ENCODE measurements around the gene NME9. TPM values are rescaled to one million over a fixed set of nuclear protein-coding genes. Genes with fewer than 3 reads are reported as not detected.

NME9 gene
- total and polyA plus RNA-seq, 4 donors = 2.8 to 11.4 (median 7.4) TPM

DNA sequence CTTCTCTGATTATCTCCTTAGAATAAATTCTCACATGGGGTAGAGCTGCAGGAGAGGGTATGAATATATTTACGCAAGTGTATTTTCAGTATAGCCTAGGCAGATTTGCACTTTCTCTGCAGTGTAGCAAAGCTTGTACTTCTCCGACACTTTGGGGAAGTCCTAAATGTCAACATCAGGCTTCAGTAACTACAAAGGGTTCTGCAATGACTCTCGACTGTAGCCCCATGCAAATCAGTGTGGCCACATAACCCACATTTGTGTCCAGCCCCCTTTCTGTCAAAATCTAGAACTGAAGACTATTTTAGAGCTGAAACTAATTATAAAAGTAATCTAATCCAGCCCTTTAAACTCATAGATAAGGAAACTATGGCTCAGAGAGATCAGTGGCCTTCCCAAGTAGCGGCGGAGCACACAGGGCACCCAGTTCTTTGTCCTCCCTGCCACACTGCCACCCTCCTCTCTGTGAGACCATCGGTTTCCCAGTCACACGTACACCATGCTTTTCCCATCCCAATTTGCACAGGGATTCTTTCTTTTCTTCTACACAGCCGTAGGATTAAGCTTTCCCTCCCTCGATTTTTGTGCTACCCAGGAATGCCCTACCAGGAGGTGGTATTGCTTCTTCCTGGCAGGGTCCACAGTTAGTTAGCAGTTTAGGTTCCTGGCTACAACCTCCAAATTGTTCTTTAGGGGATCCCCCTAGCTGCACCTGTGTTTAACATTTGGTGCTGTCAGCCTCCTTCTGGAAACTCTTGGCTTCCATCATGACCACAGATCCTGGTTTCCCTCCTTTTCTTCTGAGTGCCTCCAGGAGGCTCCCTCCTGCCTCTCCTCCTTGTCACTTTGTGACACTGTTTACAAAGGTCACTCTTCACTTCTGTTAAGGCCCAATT lies 41.7 kb upstream of the NME9 start:
- 78 to 82% methylated on average over 9 of the region's 9 CpGs for WGBS, 2 donors

DNA sequence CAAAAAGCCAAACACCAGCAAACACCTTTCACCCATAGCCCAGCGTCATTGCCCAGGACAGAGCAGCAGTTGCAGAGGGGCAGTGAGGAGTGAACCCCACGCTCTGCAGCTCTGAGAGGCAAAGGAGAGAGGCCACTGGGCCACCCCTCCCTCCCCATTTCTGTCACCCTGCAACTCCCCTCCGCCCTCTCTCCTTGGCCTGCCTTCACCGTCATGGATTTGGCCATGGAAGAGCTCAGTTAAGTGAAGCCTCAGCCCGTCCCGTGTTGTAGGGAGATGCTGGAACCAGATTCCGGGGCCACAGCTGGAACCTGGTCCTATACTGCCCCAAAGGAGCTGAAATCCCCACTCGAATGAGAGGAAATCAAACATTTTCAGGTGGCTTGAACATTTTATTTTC lies 40.7 kb upstream of the NME9 start:
- Histone ChIP-seq H3K4me3 (no peak overlapping the region), H3K27ac (ENCODE audit: low read depth in 1 of 2, low read length in 1 of 2) (no peak overlapping the region), H3K36me3 (ENCODE audit: control insufficient read depth in 4 of 4, insufficient read depth in 4 of 4, low read length in 4 of 4) (no peaks in the 10 kb centered on the region), H3K9ac (ENCODE audit: insufficient read depth in 1 of 2, low read length in 2 of 2) (no peak overlapping the region), H3K9me3 (ENCODE audit: control insufficient read depth in 4 of 4, insufficient read depth in 3 of 4, low read length in 3 of 4) (no peaks in the 10 kb centered on the region), H3K4me1 (ENCODE audit: control insufficient read depth in 5 of 5, insufficient read depth in 5 of 5, low read length in 5 of 5) (peaks cover 0 to 32% (median 14%) of the 10 kb centered on the region in 5 donors), H3K27me3 (ENCODE audit: control insufficient read depth in 3 of 3, insufficient read depth in 3 of 3, low read length in 2 of 3) (no peaks in the 10 kb centered on the region)
- DNase-seq = no peak
- WGBS, 2 donors = 90% methylated on average over 8 of the region's 8 CpGs
- ATAC-seq (ENCODE audit: insufficient read depth, low FRiP score) = no peak
- TF ChIP-seq, protein P1, sequence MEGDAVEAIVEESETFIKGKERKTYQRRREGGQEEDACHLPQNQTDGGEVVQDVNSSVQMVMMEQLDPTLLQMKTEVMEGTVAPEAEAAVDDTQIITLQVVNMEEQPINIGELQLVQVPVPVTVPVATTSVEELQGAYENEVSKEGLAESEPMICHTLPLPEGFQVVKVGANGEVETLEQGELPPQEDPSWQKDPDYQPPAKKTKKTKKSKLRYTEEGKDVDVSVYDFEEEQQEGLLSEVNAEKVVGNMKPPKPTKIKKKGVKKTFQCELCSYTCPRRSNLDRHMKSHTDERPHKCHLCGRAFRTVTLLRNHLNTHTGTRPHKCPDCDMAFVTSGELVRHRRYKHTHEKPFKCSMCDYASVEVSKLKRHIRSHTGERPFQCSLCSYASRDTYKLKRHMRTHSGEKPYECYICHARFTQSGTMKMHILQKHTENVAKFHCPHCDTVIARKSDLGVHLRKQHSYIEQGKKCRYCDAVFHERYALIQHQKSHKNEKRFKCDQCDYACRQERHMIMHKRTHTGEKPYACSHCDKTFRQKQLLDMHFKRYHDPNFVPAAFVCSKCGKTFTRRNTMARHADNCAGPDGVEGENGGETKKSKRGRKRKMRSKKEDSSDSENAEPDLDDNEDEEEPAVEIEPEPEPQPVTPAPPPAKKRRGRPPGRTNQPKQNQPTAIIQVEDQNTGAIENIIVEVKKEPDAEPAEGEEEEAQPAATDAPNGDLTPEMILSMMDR (IDR thresholded peaks at IDR 0.05; ENCODE audit: control extremely low read depth, extremely low read depth) = no peak

More for the DNA sequence above, 41.7 kb upstream of the NME9 start:
- Histone ChIP-seq H3K4me3 (no peak overlapping the region), H3K9me3 (ENCODE audit: control insufficient read depth in 4 of 4, insufficient read depth in 3 of 4, low read length in 3 of 4) (no peaks in the 10 kb centered on the region), H3K36me3 (ENCODE audit: control insufficient read depth in 4 of 4, insufficient read depth in 4 of 4, low read length in 4 of 4) (no peaks in the 10 kb centered on the region), H3K4me1 (ENCODE audit: control insufficient read depth in 5 of 5, insufficient read depth in 5 of 5, low read length in 5 of 5) (peaks cover 0 to 41% (median 14%) of the 10 kb centered on the region in 5 donors), H3K27ac (ENCODE audit: low read depth in 1 of 2, low read length in 1 of 2) (peak overlapping the region in 1 of 2 donors; percentile 48), H3K27me3 (ENCODE audit: control insufficient read depth in 3 of 3, insufficient read depth in 3 of 3, low read length in 2 of 3) (no peaks in the 10 kb centered on the region), H3K9ac (ENCODE audit: insufficient read depth in 1 of 2, low read length in 2 of 2) (no peak overlapping the region)
- TF ChIP-seq, protein P1 (IDR thresholded peaks at IDR 0.05; ENCODE audit: control extremely low read depth, extremely low read depth) = no peak
- DNase-seq = no peak
- peak; percentile 17 for ATAC-seq (ENCODE audit: insufficient read depth, low FRiP score)

DNA sequence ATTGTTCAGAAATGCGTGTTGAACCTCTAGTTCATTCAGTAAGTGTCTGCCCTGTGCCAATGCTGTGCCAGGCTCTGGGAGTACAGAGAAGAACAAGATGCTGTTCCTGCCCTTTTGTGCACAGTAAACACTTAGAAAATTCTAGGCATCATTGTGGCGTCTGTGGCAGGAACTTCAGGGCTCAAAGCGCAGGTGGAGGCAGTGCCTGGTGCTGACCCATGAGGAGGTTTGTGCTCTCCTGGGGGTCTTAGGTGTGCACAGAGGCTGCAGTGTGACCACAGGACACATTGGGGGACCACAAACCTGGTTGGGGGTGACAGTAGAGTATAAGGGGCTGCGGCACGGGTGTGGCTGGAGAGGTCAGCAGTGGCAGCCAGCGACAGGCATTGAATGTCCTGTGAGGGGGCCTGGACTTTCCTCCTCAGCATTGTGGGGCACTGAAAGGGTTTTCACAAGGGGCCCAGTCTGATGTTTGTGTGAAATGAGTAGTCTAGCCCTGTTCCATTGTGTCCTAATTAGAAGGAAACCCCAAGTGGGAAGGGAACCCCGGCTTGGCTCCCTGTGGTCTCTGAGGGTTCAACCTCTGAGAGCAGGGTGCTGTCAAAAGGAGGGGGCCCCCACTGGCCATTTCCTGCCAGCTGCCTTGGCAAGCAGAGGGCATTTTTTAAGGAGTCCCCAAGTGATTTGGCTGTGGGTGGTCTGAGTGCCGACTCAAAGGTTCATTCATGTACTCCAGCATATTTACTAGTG lies 39.7 kb upstream of the NME9 start:
- peaks cover 0 to 27% (median 14%) of the 10 kb centered on the region in 5 donors for H3K4me1 ChIP-seq (ENCODE audit: control insufficient read depth in 5 of 5, insufficient read depth in 5 of 5, low read length in 5 of 5)
- no peaks in the 10 kb centered on the region for H3K36me3 ChIP-seq (ENCODE audit: control insufficient read depth in 4 of 4, insufficient read depth in 4 of 4, low read length in 4 of 4)
- peak; percentile 32 to 58 (median 43) for DNase-seq
- TF ChIP-seq, protein P1 (IDR thresholded peaks at IDR 0.05; ENCODE audit: control extremely low read depth, extremely low read depth) = no peak
- no peaks in the 10 kb centered on the region for H3K27me3 ChIP-seq (ENCODE audit: control insufficient read depth in 3 of 3, insufficient read depth in 3 of 3, low read length in 2 of 3)
- H3K4me3 ChIP-seq = no peak overlapping the region
- H3K9ac ChIP-seq (ENCODE audit: insufficient read depth in 1 of 2, low read length in 2 of 2) = no peak overlapping the region
- ATAC-seq (ENCODE audit: insufficient read depth, low FRiP score) = no peak
- WGBS, 2 donors = 66 to 78% methylated on average over 8 of the region's 8 CpGs
- no peaks in the 10 kb centered on the region for H3K9me3 ChIP-seq (ENCODE audit: control insufficient read depth in 4 of 4, insufficient read depth in 3 of 4, low read length in 3 of 4)
- peak overlapping the region in 1 of 2 donors; percentile 68 for H3K27ac ChIP-seq (ENCODE audit: low read depth in 1 of 2, low read length in 1 of 2)
